Measurements from ENCODE around the gene SLC24A3.

The SLC24A3 gene

DNA sequence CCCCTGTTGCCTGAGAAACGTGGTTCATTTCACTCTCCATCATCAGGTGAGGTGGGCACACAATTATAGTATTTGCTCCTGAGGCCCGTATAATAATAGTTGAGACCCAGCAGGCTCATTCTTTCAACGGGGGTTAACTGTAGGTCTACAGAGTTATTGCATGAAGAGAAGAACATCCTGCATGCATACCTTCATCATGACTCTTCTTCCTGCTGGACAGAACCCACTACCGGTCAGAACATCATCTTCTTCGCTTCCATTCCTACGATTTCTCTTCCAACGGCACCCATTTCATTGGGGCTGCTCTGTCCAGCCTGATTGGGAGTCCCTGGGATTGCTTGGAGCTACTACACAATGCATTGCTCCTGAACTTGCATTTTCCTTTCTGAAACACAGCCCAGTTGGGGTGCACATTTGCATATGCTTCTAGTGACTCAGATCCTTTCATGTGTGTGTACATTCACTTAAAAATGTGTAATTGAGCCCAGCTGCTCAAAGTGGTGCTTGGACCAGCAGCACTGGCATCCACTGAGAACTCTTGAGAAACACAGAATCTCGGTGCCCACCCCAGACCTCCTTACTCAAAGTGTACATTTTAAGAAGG lies 57.4 kb downstream of the SLC24A3 start:
- no peak for DNase-seq

DNA sequence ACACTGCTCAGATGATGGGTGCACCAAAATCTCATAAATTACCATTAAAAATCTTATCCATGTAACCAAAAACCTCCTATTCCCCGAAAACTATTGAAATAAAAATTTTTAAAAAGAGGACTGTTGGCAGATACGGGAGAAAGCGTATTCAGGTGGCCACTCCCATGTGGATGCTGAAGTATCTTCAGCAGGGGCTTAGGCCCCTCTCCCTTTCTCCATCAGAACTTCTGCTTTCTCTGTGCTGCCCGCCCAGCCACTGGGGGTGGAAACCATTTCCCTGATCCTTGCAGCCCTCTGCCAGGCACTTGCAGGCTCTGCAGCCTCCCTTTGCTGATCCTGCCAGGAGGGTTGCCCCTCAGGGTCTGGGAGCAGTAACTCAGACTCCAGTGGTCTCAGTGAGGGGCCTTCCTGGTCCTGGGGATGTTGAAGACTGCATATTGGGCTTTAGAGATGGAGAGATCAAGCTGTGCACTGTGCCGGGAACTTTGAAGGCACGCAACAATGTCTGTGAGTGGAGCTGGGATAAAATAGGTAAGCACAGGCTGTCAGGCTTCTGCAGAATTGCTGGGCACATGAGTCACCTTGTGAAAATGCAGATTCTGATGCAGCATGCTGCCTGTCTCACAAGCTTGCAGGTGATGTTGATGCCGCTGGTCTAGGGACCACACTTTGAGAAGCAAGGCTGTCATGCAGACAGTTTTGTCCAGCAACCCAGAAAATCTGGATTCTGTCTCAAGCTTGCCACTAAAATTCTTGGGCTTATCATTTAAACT lies 59.6 kb downstream of the SLC24A3 start:
- no peak for DNase-seq

DNA sequence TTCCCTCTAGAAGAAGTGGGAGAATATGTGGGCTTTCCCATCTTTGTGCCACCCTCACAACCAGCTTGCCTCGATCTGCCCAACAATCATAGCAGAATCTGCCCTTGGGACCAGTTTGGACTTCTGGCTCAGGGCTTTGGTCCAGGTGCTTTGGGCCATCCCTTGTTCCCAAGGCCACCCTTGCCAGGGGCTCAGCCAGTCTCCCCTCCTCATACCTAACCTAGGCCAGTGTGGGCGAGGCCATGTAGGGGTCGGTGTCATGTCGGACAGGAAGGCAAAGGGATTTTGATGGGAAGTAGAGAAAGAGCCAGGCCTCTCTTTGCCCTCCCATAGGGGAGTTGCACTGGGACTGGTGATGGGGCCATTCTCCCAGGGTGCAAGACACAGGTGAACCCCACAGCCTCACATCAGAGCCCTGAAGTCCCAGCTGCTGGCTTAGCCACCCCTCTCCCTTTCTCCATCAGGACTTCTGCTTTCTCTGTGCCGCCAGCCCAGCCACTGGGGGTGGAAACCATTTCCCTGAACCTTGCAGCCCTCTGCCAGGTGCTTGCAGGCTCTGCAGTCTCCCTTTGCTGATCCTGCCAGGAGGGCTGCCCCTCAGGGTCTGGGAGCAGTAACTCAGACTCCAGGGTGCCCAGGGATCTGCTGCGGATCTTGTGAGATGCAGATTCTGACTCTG lies 60.7 kb downstream of the SLC24A3 start:
- DNase-seq = no peak

DNA sequence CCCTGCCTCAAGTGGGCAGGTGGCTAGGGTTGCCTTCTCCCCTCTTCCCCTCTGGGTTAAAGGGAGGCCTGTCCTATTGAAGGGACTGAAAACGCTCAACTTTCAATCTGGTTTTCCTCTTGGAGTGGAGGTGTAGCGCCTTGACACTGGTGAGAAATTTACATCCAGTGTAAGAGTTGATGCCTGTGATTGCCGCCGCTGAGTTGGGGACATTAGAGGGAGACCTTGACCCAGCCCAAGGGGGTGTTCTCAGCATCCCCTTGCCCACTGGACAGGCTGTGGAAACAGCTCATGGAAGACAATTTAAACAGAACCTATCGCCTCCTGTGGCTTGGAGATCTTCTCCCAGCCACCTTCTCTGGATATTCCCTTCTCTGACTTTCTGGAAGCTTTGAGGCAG lies 61.6 kb downstream of the SLC24A3 start:
- DNase-seq = no peak

DNA sequence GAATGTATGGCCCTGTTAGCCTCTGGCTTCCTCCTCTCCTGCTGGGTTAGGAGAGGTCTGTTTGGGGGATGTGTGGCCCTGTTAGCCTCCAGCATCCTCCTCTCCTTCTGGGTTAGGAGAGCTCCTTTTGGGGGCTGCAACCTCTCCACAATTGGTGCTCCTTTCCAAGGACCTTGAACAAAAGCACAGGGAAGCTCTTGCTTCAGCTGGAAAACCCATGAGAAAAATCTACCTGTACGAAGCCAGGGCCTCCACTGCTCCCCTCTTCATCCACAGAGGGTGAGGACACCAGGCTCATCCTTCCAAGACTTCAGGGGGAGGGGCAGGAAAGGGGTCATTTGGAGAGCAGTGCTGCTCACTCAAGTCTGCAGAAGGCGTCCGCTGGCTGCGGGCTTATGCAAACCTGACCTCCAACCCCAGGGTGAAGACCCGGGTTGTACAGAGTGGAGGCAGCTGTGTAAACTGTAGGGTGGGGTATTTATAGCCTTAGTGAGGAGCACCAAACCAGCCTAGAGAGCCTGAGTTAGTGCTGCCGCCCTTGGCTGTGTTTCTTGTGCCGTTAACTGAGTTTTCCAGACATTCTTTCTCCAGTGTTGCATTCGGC lies 62.1 kb downstream of the SLC24A3 start:
- no peak for DNase-seq

DNA sequence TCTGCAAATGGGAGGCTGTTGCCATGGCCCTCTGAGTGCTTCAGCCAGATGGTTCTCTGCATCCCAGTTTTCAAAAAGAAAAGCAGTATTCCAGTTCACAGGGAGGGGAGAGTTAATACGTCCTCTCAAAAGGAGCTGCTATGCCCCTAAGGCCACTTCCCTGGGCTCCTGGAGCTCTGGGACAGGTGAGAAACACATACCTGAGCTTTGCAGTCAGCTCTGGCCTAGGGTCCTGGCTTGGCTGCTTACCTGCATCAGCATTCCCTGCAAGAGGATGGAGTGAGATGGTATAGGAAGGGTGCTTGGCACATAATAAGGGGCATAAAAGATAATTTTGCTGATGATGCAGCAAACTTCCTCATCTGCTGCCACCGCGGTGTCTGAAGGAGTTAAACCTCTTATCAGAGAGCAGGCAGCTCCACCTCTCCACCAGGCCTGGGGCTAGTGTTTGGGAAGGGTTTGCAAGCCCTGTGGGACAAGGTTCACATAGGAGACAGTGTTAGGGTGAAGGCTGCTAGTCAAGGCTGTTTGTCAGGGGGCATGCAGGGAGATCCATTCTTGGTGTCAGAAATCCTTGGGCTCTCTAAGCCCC lies 62.7 kb downstream of the SLC24A3 start:
- DNase-seq = no peak

DNA sequence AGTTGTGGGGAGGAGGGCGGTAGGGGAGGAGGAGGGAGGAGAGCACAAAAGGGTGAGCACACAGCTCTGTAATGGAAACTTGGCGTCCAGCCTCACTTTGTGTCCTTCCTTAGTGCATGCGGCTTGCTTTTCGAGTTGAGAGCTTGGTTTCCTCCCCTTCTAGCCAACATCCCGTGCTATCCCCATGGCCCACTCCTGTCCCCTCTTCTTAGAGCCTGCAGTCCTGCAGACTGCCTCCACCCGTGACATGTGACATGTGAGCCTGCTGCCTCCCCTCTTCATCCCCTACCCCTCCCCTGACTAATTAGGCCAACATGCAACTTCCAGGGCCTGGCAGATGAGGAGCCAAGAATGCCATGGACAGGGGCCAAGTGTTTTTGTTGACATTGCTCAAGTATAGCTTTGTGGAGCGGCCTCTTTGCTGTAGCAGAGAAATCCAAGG lies 63.2 kb downstream of the SLC24A3 start:
- peak in 34 of 51 donors; percentile 6 to 78 (median 30) for DNase-seq

DNA sequence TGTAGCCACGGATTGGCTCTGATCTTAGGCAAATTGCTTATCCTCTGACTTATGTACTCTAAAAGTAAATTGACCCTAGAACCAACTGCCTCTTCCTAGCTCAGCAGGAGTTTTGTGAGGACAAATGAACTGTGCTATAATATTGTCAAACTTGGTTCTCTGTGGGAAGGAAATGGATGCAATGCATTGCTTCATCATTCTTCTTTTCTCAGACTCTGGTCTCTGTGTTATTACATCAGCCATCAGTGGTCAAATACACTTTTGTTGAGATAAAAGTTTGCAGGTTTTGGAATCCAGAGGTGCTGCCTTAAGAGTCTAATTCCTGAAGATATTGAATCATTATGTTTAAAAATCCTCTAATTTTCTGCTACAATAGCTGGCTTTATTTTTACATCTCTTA lies 64.9 kb downstream of the SLC24A3 start:
- DNase-seq = no peak

DNA sequence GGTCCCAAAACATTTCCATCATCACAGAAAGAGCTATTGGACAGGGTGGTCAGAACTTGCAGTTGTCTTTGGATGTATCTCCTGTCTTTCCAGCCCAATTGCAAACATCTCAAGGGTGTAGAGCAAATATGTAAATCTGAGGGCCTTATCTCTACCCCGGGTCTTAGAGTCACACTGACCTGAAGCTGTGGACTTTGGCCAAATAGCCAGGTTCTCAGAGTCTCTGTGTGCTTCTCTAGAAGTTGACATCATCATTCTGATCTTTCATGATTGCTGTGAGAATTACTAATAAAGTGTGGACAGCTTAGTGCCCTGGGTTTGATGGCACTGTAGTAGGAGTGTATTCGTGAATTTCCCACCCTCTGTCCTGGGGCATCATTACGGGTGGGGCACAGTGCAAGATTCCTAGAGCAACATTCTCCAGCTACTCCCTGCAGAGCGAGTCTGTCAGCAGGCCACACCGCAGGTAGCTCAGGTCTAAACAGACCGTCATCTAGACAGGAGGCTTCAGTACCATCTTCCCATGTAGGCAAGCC lies 71.1 kb downstream of the SLC24A3 start:
- no peak for DNase-seq

DNA sequence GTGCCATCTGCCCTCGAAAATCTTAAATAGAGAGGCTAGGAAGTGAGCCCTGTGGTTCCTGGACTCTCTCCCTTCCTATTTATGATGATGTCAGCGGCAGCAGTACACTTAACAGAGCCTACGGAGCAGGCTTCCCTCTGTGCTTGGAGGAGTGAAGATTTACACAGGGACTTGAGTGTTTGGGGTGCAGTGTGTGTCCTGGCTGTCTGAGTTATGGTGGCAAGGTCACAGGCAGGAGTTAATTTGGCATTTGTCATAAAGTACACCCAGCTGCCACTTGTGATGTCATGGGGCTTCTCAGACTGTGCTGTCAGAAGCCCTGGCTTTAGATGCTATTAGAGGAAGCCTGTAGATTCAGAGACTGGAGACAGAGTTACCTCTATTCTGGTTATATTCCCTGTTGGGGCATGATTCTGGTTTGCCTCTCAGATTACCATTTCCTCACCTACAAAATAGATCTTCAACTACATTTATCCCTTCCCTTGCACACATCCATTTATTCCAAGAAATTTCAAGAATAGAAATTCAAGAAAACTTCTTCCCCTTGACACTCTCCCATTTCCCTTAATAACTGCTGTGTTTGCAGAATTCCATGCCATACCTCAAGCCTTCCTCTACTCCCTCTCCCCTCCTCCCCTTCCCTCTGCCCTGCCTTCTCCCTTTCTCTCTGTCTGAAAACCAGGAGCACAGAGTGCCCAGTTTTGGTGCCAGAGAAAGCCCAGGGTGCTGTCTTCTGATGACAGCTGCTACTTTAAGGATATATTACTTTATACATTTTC lies 72.1 kb downstream of the SLC24A3 start:
- DNase-seq = no peak

DNA sequence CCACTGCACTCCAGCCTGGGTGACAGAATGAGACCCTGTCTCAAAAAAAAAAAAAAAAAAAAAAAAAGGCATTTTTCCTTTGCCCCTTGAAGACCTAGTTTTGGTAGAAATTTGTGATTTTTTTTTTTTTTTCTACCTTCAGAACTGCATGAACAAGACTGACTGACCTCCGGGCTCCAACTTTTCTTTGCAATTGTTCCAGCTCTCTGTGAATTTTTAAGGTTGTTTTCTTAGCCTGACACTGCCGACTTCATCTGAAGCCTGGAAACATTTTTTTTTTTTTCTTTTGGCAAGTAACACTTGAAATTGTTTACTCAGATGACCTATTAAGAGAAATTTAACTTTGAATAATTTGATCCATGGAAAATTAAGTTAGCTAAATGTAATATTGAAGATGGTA lies 73.0 kb downstream of the SLC24A3 start:
- DNase-seq = no peak

DNA sequence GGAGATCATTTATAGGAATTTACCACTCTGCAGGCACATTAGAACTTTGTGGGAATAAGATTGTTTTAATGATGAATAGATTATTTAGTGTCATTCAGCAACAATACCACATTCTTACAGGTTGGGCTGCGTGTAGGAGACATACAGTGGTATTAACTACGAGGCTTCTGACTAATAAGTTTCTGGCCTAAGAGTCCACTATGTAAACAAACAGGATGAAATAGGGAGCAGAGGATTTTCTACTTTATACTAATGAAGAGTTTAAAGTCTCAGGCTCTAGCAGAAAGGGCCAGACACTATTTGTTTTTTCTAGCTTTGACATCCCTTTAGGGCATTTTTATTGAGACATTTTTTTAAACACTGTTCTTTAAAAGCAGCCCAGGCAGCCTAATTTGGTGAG lies 75.6 kb downstream of the SLC24A3 start:
- no peak for DNase-seq

DNA sequence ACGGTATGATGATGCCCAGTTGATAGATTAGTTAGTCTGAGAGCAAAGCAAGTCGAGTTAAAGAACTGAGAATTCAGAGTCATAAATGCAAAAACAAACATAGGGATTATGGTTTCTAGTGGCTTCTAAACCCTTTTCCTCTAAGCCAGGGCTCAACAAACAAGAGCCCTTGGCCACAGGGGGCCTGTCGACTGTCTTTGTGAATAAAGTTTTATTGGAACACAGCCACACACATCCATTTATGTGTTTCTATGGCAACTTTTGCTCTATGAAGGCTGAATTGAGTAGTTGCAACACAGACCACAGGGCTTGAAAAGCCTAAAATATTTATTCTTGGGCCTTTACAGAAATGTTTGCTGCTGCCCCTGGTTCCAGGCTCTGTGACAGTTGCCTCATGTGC lies 76.2 kb downstream of the SLC24A3 start:
- DNase-seq = no peak

DNA sequence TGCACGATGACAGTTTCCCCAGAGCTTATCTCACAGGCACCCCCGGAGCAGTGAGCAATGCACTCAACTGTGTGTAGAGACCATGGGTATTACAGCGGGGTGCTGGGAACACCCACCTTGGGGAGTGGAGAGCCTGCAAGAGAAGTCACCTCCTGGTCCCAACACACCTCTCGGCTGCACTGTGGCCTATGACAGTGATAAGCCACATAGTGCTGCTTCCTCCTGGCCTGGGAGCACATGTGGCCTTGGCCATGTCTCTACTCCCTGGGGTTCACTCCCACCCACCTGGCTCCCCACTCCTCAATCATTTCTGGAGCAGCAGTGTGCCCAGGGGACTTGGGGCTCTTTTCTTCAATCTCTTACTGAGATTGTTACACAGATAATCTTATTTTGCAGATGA lies 77.0 kb downstream of the SLC24A3 start:
- no peak for DNase-seq

DNA sequence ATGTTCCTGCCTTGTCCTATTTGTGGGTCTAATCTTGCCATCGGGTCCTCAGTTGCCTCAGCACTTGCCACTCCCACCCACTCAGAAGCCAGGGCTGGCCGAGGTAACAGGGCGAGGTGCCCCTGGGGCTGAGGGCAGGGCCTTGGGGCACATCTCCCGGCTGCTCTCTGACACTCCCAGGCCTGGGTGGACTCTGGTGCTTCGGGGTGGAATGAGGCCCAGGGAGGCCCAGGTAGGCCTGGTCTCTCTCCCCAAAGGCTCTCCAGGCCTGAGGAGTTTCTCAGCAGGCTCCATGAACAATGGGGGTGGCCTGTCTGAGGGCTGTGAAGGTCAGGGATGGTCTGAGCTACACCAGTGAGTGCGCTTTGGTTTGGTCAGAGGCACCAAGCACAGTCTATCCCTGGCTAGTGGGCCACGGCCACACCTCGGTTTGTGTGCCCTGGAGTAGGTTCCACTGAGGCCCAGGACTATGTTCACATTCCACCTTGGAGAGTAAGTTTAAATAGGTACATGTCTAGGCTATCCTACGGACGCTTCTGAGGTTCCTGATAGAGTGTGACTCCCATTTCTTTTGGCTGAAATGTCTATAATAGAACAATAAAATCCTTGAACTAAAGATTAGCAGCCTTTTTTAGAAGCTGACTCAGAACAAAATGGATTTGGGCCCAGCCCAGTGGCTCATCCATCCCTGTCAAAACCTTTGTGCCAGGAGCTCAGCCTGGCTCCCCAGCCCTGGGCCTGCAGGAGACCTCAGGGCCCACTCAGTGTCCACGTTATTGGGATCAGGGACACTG lies 78.8 kb downstream of the SLC24A3 start:
- no peak for DNase-seq

DNA sequence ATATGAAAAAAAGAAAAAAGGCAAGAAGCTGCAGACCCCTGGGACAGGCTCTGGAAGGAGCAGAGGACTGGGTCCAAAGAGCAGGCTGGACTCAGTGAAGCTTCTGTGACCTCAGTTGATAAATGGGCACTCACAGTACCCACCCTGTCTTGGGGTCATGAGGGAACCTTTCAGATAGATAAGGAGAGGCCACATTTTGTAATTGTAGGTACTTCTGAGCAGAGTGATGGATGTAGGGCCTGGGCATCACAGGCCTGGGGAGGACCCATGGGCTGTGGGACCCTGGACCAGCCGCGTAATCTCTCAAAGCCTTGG lies 79.3 kb downstream of the SLC24A3 start:
- no peak for DNase-seq

DNA sequence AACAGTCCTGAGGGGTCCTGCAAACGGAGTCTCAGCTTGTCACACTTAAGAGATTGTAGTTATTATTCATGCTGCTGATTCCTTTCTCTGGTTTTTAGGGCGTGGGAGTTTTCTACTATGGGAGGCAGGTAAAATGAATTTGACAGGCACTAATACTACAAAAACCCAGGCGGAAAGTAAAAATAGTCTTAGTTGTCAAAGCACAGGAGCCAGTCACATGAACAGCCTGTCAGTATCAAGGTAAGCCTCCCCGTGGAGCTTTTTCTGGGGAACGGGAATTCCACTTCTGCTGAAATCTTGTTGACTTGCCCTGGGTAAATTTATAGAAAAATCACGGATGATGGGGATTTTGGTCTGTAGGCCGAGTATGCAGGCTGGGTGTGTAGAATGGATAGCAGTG lies 79.8 kb downstream of the SLC24A3 start:
- peak in 1 of 51 donors; percentile 42 for DNase-seq

DNA sequence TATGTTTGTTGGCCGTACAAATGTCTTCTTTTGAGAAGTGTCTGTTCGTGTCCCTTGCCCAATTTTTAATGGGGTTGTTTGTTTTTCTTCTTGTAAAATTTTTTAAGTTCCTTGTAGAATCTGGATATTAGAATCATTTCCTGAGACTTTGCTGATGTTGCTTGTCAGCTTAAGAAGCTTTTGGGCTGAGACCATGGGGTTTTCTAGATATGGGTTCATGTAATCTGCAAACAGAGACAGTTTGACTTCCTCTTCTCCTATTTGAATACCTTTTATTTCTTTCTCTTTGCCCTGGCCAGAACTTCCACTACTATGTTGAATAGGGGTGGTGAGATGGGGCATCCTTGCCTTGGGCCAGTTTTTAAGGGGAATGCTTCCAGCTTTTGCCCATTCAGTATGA lies 82.6 kb downstream of the SLC24A3 start:
- DNase-seq = no peak

DNA sequence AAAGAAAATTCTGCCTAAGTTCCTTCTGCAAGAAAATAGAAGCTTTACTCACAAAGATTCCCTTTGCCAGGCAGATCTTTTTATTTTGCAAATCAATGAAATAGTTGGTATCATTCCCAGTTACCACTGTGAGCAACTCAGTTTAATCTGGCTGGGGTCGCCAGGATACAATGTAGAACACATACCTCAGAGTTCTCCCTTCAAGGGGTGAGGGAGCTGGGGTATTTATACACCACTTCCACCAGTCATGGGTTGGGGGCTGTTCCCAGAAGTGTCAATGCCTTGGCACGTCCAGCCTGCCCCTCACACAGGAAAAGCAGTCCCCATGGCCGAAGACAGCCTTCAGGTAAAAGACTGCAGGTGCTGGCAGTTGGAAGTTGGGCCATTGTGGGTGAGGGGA lies 86.2 kb downstream of the SLC24A3 start:
- DNase-seq = no peak

DNA sequence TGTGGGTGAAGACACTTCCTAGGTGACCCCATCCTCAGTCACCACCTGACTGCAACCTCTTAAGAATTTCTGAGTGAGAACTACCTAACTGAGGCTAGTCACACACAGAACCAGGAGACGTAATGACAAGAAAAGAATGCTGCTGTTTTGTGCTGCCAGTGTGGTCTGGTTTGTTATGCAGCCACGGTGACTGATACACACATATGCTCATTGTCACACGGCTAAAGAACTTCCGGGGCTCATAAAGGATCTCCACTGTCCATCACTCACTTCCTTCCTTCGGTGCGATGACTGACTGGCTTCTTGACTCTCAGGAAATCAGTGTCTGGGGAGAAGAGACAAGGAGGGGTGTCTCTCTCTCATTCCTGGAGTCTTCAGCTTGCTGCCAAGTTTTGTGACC lies 88.0 kb downstream of the SLC24A3 start:
- no peak for DNase-seq

All from hypothalamus (tissue), 51 donors.